IMR-90 (cell line): ENCODE data around the gene TULP4. TPM values are rescaled to one million over a fixed set of nuclear protein-coding genes. Genes with fewer than 3 reads are reported as not detected.

Experiments
- ATAC-seq: fragments of 200-7000 bp; cut with Tn5 transposase; 2 replicates; pipeline ENCODE4 v1.9.1; 2020; ENCODE audit warnings: low read depth, mild to moderate bottlenecking, moderate library complexity
- BruUV-seq: library from RNA; stranded (reverse); fragments of 400-500 nt; replicated peaks from 2 replicates; lab custom pipeline; 2021; lab: Mats Ljungman, UMichigan
- CTCF ChIA-PET: fragments of 300-600 bp; formaldehyde crosslinking; extraction: SDS; loops from one replicate; lab custom pipeline; 2021; ENCODE audit warnings: antibody characterized with exemption; lab: Yijun Ruan, JAX
- POLR2A ChIA-PET: fragments of 300-600 bp; sonication (Branson Sonifier 250); formaldehyde crosslinking; loops from one replicate; lab custom pipeline; 2022; ENCODE audit warnings: antibody characterized with exemption; ENCODE audit not compliant: unreplicated experiment; lab: Charles Lee
- DNase-seq: peaks from one replicate; pipeline ENCODE4 v3.0.0; 2013
- H2AFZ ChIP-seq: replicated peaks from 2 replicates; pipeline ENCODE3; 2013; ENCODE audit warnings: low read length, mild to moderate bottlenecking; ENCODE audit not compliant: poor library complexity
- H2AK5ac ChIP-seq: 2 replicates; pipeline ENCODE4 v1.6.1; 2013; ENCODE audit warnings: low read depth, low read length, inconsistent platforms
- H2AK9ac ChIP-seq: replicated peaks from 2 replicates; pipeline ENCODE3; 2013; ENCODE audit warnings: mild to moderate bottlenecking, low read depth, low read length, moderate library complexity; ENCODE audit not compliant: poor library complexity
- H2BK120ac ChIP-seq: 2 replicates; pipeline ENCODE4 v1.6.1; 2013; ENCODE audit warnings: low read depth, low read length, inconsistent platforms
- H2BK15ac ChIP-seq: 3 replicates; pipeline ENCODE4 v1.6.1; 2013; ENCODE audit warnings: low read depth, low read length, inconsistent platforms
- H2BK20ac ChIP-seq: 2 replicates; pipeline ENCODE4 v1.6.1; 2013; ENCODE audit warnings: low read depth, mild to moderate bottlenecking, inconsistent platforms, low read length, moderate library complexity
- H2BK5ac ChIP-seq: 2 replicates; pipeline ENCODE4 v1.6.1; 2013; ENCODE audit warnings: mild to moderate bottlenecking, low read depth, low read length, inconsistent platforms; ENCODE audit not compliant: poor library complexity, severe bottlenecking
- H3K14ac ChIP-seq: replicated peaks from 2 replicates; pipeline ENCODE4 v1.6.1; 2013; ENCODE audit warnings: low read depth, low read length, inconsistent platforms
- H3K18ac ChIP-seq: 2 replicates; pipeline ENCODE4 v1.6.1; 2013; ENCODE audit warnings: low read depth, low read length, control low read depth
- H3K23ac ChIP-seq: 2 replicates; pipeline ENCODE4 v1.6.1; 2013; ENCODE audit warnings: low read depth, low read length, inconsistent platforms
- H3K27ac ChIP-seq: 2 replicates; pipeline ENCODE4 v1.5.1; 2013; ENCODE audit warnings: mild to moderate bottlenecking, control low read depth, low read length; ENCODE audit not compliant: insufficient read depth
- H3K27me3 ChIP-seq: 2 replicates; pipeline ENCODE4 v1.6.1; 2013; ENCODE audit warnings: low read length; ENCODE audit not compliant: control insufficient read depth, insufficient read depth
- H3K36me3 ChIP-seq: 2 replicates; pipeline ENCODE4 v1.6.1; 2013; ENCODE audit warnings: low read length, mixed read lengths; ENCODE audit not compliant: control insufficient read depth, insufficient read depth
- H3K4ac ChIP-seq: 2 replicates; pipeline ENCODE4 v1.6.1; 2013; ENCODE audit warnings: low read depth, low read length, inconsistent platforms
- H3K4me1 ChIP-seq: 2 replicates; pipeline ENCODE4 v1.6.1; 2013; ENCODE audit warnings: low read length, mixed read lengths; ENCODE audit not compliant: control insufficient read depth, insufficient read depth
- H3K4me2 ChIP-seq: 2 replicates; pipeline ENCODE4 v1.6.1; 2013; ENCODE audit warnings: low read depth, mild to moderate bottlenecking, control low read depth, low read length, moderate library complexity
- H3K4me3 ChIP-seq: 2 replicates; pipeline ENCODE4 v1.5.1; 2013; ENCODE audit warnings: low read depth, mild to moderate bottlenecking, control low read depth, low read length, moderate library complexity; ENCODE audit not compliant: insufficient read depth
- H3K56ac ChIP-seq: 2 replicates; pipeline ENCODE4 v1.6.1; 2013; ENCODE audit warnings: low read length, inconsistent platforms; ENCODE audit not compliant: insufficient read depth; ENCODE audit errors: extremely low read depth
- H3K79me1 ChIP-seq, 2 experiments: 2 replicates each; pipeline ENCODE4 v1.6.1; 2013; ENCODE audit warnings: low read length in 2 of 2, inconsistent platforms in 1 of 2, low read depth in 1 of 2
- H3K9ac ChIP-seq: 2 replicates; pipeline ENCODE4 v1.6.1; 2013; ENCODE audit warnings: low read depth, low read length, control low read depth
- H3K9me1 ChIP-seq: 2 replicates; pipeline ENCODE4 v1.6.1; 2013; ENCODE audit warnings: low read length, inconsistent platforms; ENCODE audit not compliant: insufficient read depth
- H3K9me3 ChIP-seq: 2 replicates; pipeline ENCODE4 v1.6.1; 2013; ENCODE audit warnings: low read length; ENCODE audit not compliant: control insufficient read depth, insufficient read depth
- H4K20me1 ChIP-seq: 2 replicates; pipeline ENCODE4 v1.6.1; 2013; ENCODE audit warnings: low read length, inconsistent platforms; ENCODE audit not compliant: insufficient read depth
- H4K5ac ChIP-seq: 2 replicates; pipeline ENCODE4 v1.6.1; 2013; ENCODE audit warnings: mild to moderate bottlenecking, low read depth, low read length, control low read depth
- H4K8ac ChIP-seq, 2 experiments: 2 replicates each; pipeline ENCODE4 v1.6.1; 2013; ENCODE audit warnings: low read depth in 2 of 2, low read length in 2 of 2, control low read depth in 1 of 2, inconsistent platforms in 1 of 2
- H4K91ac ChIP-seq: 2 replicates; pipeline ENCODE4 v1.6.1; 2013; ENCODE audit warnings: low read depth, low read length, inconsistent platforms; ENCODE audit not compliant: insufficient read depth
- BHLHE40 ChIP-seq: fragments of 150-350 bp; IDR thresholded peaks from 2 replicates; pipeline ENCODE4 v1.6.1; 2016; ENCODE audit warnings: mild to moderate bottlenecking, low read depth, low read length
- MXI1 ChIP-seq: IDR thresholded peaks from 2 replicates; pipeline ENCODE4 v1.6.1; 2012; ENCODE audit warnings: low read depth, mild to moderate bottlenecking, low read length, moderate library complexity, borderline replicate concordance
- WGBS, 2 experiments: methylation state at CpG; one replicate each; pipeline versions ENCODE4 v1.1.5 to v1.1.7; 2013; ENCODE audit warnings: missing lambda C conversion rate in 2 of 2; ENCODE audit not compliant: insufficient read length in 1 of 2; ENCODE audit errors: extremely low coverage in 2 of 2; 5-methylcytosine and 5-hydroxymethylcytosine counted together
- dilution Hi-C: fragments of 300-500 bp; cut with HindIII; formaldehyde crosslinking; loops from one replicate; pipeline ENCODE4 v1.14.3; 2018; ENCODE audit warnings: low sequenced_read_pairs; ENCODE audit not compliant: unreplicated experiment
- in situ Hi-C: fragments of 300-500 bp; cut with MboI; formaldehyde crosslinking; loops from 3 replicates; pipeline ENCODE4 v1.14.3; 2019; ENCODE audit warnings: low sequenced_read_pairs, inconsistent platforms, mixed read lengths
- intact Hi-C: fragments of 100-400 bp; cut with micrococcal nuclease; formaldehyde crosslinking; loops from 2 replicates; pipeline ENCODE4 v1.10.0; 2022
- polyA plus RNA-seq, 3 experiments: library from polyadenylated mRNA; depleted of rRNA; stranded (reverse); fragments of >200 nt; gene quantifications; 2 replicates each; pipeline ENCODE4 v1.2.3, GENCODE V29; 2012; ENCODE audit warnings: low replicate concordance in 1 of 3
- total RNA-seq: library from RNA; depleted of rRNA; stranded (reverse); fragments of >200 nt; gene quantifications from 2 replicates; pipeline ENCODE4 v1.2.3, GENCODE V29; 2012

The TULP4 gene
- total and polyA plus RNA-seq, 2 of the 4 experiments (the other 2 are of a cell fraction): 8.1 to 30.6 TPM

DNA sequence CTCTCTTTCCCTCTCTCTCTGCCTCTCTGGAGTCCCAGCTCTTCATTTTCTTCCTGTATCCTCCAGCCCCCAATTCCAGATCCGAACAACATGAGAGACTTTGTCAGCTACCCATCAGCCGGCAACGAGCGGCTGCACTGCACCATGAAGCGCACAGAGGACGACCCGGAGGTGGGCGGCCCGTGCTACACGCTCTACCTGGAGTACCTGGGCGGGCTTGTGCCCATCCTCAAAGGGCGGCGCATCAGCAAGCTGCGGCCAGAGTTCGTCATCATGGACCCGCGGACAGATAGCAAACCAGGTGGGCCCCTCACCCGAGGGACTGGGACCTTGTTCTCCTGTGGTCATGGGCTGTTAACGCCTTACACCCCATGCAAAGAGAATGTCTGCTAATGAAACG lies 168.7 kb downstream of the TULP4 start:
- H3K27me3 ChIP-seq: no peaks in the 10 kb centered on the region
- peaks cover 17% of the 10 kb centered on the region for H3K9me1 ChIP-seq
- intact Hi-C loops: loop anchor here (10.0 kb wide), 1 partner anchor 256 kb away; no protein-coding TSS in a partner anchor
- H4K8ac ChIP-seq: no peak overlapping the region
- ATAC-seq (no peak), DNase-seq (no peak)
- ChIA-PET POLR2A (no interaction called here), CTCF (interaction anchor here (0.6 kb wide), 1 partner anchor 210 kb away, joined by 3 read pairs; no protein-coding TSS in a partner anchor)
- H4K20me1 ChIP-seq: no peaks in the 10 kb centered on the region; the same call in 1 of the 2 replicates
- dilution Hi-C loops: no loop called here
- 0 out of 3 replicates have a peak overlapping the region, but pooled peaks have one; percentile 61 for H2BK15ac ChIP-seq
- TF ChIP-seq MXI1: no peak
- no peak for TF ChIP-seq BHLHE40
- H3K4ac ChIP-seq: 0 out of 2 replicates have a peak overlapping the region, but pooled peaks have one; percentile 17
- H3K56ac ChIP-seq: no peak overlapping the region
- peak overlapping the region; percentile 8 for H2BK5ac ChIP-seq
- H3K14ac ChIP-seq: no peak overlapping the region
- no peak overlapping the region for H3K4me2 ChIP-seq
- no peak overlapping the region for H3K27ac ChIP-seq
- H3K36me3 ChIP-seq: peaks cover 16% of the 10 kb centered on the region
- no peak overlapping the region; the same call in 1 of the 2 replicates for H4K91ac ChIP-seq
- BruUV-seq: no TSS peak
- H3K18ac ChIP-seq: no peak overlapping the region
- no peak overlapping the region for H2AFZ ChIP-seq
- peak overlapping the region; percentile 25; the same call in 1 of the 2 replicates for H2BK120ac ChIP-seq
- peaks cover 12% of the 10 kb centered on the region for H3K4me1 ChIP-seq
- H3K23ac ChIP-seq: no peak overlapping the region
- 96% methylated on average over 9 of the region's 20 CpGs; no CpG with 5 or more reads in 1 of the 2 experiments for WGBS, 2 experiments
- in situ Hi-C loops: no loop called here
- H2AK9ac ChIP-seq: no peak overlapping the region
- no peak overlapping the region for H4K5ac ChIP-seq
- no peak overlapping the region for H3K4me3 ChIP-seq
- H3K9me3 ChIP-seq: no peaks in the 10 kb centered on the region
- H2BK20ac ChIP-seq: 0 out of 2 replicates have a peak overlapping the region, but pooled peaks have one; percentile 29
- H3K79me1 ChIP-seq: peaks cover 5 to 7% of the 10 kb centered on the region in 2 experiments; a peak in 1 of 4 replicates
- H3K9ac ChIP-seq: no peak overlapping the region
- peak overlapping the region; percentile 33; the same call in 1 of the 2 replicates for H2AK5ac ChIP-seq
